Head of caudate nucleus (tissue), 42 donors: ENCODE data around the gene XYLB.
"Not testable (repeated sequence)": the region's sequence is repeated elsewhere in the genome, so short reads cannot be mapped to it uniquely, and the experiment has no call there.

Experiments used
- DNase-seq, 42 donors: peaks; one replicate each; pipeline versions ENCODE4 v3.0.0 to v3.0.0-alpha.2; 2020 to 2021; ENCODE audit warnings: mixed read lengths in 7 of 42
- intact Hi-C: fragments of 100-400 bp; cut with DNase I; formaldehyde crosslinking; loops from one replicate; pipeline ENCODE4 v1.15.0; 2022

XYLB gene

GRCh38 chr3:38432871-38433658 lies 86.5 kb downstream of the XYLB start:
- DNase-seq, intact Hi-C loops: not testable (repeated sequence)

- intact Hi-C loops, DNase-seq: not testable (repeated sequence)
These were observed 87.1 kb downstream of the XYLB start for GRCh38 chr3:38433661-38434060.

GRCh38 chr3:38438436-38439069 lies 92.0 kb downstream of the XYLB start:
- DNase-seq, intact Hi-C loops: not testable (repeated sequence)

- intact Hi-C loops, DNase-seq: not testable (repeated sequence)
These were observed 96.6 kb downstream of the XYLB start for GRCh38 chr3:38443205-38443604.

- intact Hi-C loops, result no loop called here
- no peak for DNase-seq
These were observed 99.6 kb downstream of the XYLB start for GRCh38 chr3:38446085-38446686.

- intact Hi-C loops, result no loop called here
- no peak for DNase-seq
These were observed 100.2 kb downstream of the XYLB start for GRCh38 chr3:38446812-38447211.

- no peak for DNase-seq
- intact Hi-C loops, result loop anchor here (5.0 to 10.0 kb wide), 3 partner anchors 36 to 316 kb away; partner anchors contain the start of genes ACAA1, MYD88 and XYLB
These were observed 104.3 kb downstream of the XYLB start for GRCh38 chr3:38450853-38451252.

GRCh38 chr3:38453075-38453912 lies 106.7 kb downstream of the XYLB start, which contains the start of gene ACVR2B:
Gene ACVR2B (plus strand): TSS chr3:38453890. CDS start chr3:38454323, 433 bp downstream.
- DNase-seq, result peak; percentile 82 to 95 (median 90)
- intact Hi-C loops, result loop anchor here (5.0 to 10.0 kb wide), 3 partner anchors 34 to 318 kb away; partner anchors contain the start of genes ACAA1, MYD88 and XYLB

GRCh38 chr3:38453913-38454177 lies 107.3 kb downstream of the XYLB start:
- intact Hi-C loops, result loop anchor here (5.0 to 10.0 kb wide), 3 partner anchors 33 to 319 kb away; partner anchors contain the start of genes ACAA1, MYD88 and XYLB
- peak in 4 of 42 donors; percentile 21 to 57 (median 32) for DNase-seq

- intact Hi-C loops, result loop anchor here (5.0 to 10.0 kb wide), 3 partner anchors 33 to 320 kb away; partner anchors contain the start of genes ACAA1, MYD88 and XYLB
These were observed 107.7 kb downstream of the XYLB start for GRCh38 chr3:38454178-38454883.

GRCh38 chr3:38454884-38455638 lies 108.5 kb downstream of the XYLB start:
- intact Hi-C loops, result loop anchor here (5.0 to 10.0 kb wide), 3 partner anchors 32 to 320 kb away; partner anchors contain the start of genes ACAA1, MYD88 and XYLB
- DNase-seq, result peak; percentile 29 to 87 (median 74)

More at GRCh38 chr3:38454178-38454883, 107.7 kb downstream of the XYLB start:
- peak in 39 of 42 donors; percentile 12 to 67 (median 44) for DNase-seq

- peak in 6 of 42 donors; percentile 6 to 29 (median 20) for DNase-seq
- intact Hi-C loops, result loop anchor here (10.0 kb wide), 1 partner anchor 321 kb away; the partner anchor contains the start of genes ACAA1 and MYD88
These were observed 109.2 kb downstream of the XYLB start for GRCh38 chr3:38455639-38456430.

- intact Hi-C loops, result loop anchor here (10.0 kb wide), 1 partner anchor 323 kb away; the partner anchor contains the start of genes ACAA1 and MYD88
- DNase-seq, result peak in 1 of 42 donors; percentile 31
These were observed 110.8 kb downstream of the XYLB start for GRCh38 chr3:38457111-38458003.

GRCh38 chr3:38458796-38459498 lies 112.4 kb downstream of the XYLB start:
- peak in 3 of 42 donors; percentile 28 to 39 (median 33) for DNase-seq
- intact Hi-C loops, result loop anchor here (10.0 kb wide), 1 partner anchor 324 kb away; the partner anchor contains the start of genes ACAA1 and MYD88
